Stimulated activated CD8-positive, alpha-beta memory T cell treated with anti-CD3 and anti-CD28 coated beads, Interleukin-2, amount 100 ng/mL, for 48 hours (primary cell): ENCODE measurements around the gene PVALB.

Source experiments
- DNase-seq, 2 donors: peaks; one replicate each; pipeline ENCODE4 v3.0.0-alpha.2; 2020; ENCODE audit warnings: low read depth in 2 of 2

Gene PVALB, protein sequence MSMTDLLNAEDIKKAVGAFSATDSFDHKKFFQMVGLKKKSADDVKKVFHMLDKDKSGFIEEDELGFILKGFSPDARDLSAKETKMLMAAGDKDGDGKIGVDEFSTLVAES

GRCh38 chr22:36816636-36817524 is at the start of gene PVALB:
Gene PVALB, minus strand, starts transcription at chr22:36817035. Its CDS starts 30 bp downstream, at chr22:36817005.
- DNase-seq = no peak

- DNase-seq = no peak
These were observed 48.5 kb upstream of the PVALB start for GRCh38 chr22:36865346-36865745.

DNA sequence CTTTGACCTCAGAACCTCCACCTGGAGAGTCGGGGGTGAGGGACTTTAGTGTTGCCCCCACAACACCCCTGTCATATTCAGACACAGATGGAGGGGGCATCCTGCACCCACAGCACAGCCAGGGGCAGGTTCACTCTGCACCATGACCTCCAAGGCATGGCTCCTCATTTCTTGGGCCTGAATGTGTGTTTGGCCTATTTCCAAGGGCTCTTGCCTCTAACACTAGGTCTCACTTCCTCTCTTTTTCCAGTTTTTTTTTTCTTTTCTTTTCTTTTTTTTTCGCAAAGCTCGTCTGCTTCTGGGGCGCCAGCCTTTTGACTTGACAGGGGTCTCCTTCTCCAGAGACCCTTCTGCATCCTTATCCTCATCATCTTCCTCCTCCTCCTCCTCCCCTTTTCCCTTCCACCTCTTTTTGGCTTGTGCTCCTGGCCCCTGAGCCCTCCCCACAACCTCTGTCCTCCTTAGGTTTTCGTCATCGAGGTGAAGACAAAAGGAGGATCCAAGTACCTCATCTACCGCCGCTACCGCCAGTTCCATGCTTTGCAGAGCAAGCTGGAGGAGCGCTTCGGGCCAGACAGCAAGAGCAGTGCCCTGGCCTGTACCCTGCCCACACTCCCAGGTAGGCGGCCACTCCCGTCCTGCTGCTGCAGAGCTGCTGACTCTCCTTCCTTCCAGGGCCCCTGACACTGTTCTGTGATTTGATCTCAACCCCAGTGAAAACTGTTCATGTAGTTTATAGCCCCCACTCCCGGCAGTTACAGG is 47.8 kb upstream of the PVALB start:
- no peak for DNase-seq

GRCh38 chr22:36863979-36864378 is 47.1 kb upstream of the PVALB start:
- DNase-seq = no peak

- no peak for DNase-seq
These were observed 46.4 kb upstream of the PVALB start for GRCh38 chr22:36863281-36863680.

DNA sequence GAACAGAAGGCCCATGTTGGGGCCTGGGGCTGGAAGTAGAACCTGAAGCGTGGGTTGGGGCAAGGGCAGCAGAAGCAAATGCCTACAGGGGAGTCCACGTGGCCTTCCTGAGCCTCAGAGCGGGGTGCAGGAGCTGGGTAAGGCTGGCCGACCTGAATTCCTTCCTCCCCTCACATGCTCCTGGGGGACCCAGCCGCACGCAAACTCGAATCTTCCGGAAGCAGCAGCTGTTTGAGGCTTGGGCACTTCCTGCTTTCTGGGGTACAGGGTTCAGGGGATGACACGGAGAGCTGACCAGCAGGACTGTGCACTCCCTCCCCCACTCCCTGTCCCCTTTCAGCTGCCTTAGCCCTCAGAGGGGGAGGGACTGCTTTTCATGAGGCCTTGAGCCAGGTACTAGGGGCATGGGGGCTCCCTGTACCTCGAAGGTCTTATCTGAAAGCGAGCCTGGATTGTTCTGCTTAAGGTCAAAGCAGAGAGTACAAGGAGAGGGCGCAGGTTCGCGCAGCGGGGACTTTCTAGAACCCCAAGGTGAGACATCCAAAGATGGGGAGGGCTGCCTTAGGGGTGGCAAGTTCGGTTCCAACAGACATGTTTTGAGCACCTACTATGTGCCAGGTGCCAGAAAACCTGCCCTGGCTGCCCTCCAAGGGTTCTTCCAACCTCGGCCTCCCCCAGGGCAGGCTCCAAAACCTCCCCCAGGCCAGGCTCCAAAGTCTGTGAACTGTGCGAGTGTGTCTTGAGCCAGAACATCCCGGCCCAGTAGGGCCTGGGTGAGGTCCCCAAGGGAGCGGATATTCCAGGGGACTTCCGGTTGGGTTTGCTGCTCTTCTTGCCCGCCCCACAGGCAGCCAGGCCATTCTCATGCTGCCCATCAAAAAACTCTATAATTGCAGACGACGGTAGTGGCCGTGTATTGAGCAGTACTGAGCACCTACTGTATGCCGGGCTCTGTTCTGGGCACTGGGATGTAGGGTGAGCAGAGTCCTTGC is 45.7 kb upstream of the PVALB start:
- no peak for DNase-seq

DNA sequence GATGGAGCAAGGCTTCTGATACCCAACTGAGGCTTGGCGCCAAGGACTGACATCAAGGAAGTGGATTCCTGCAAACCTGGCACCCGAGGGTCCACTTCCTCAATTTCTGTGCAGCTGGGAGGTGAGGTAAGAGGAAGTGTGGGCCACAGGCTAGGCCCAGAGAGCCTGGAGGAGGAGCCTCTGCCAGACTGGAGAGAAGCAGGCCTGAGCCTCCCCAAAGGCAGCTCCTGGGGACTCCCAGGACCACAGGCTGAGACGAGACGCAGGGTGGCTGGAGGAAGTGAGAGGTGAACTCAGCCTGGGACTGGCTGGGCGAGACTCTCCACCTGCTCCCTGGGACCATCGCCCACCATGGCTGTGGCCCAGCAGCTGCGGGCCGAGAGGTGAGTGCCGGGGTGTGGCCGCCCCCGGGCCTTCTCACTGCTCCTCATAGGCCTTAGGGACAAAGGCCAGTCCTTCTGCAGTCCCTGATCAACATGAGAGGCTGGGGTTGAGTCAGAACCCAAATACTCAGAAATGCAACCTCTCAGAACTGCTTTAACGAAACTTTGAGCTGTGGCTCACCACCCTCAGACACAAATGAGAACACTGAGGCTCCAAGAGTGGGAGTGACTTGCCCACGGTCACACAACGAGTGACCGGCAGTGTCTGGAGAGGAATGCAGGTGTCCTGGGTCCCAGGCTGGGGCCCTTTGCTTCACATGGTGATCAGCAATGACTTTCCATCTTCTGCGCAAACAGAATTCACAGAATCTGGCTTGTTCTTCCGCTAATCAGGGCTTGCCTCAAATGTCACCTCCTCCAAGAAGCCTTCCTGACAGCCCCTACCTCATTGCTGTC is 44.2 kb upstream of the PVALB start, which contains the start of gene NCF4:
Gene NCF4 (plus strand): TSS at position 186 of the 839 bp plus-strand sequence. CDS start 166 bp downstream, at position 352.
- peak; percentile 36 to 46 for DNase-seq

GRCh38 chr22:36860438-36860820 is 43.6 kb upstream of the PVALB start:
- DNase-seq = no peak

GRCh38 chr22:36860017-36860416 is 43.2 kb upstream of the PVALB start:
- DNase-seq = no peak

DNA sequence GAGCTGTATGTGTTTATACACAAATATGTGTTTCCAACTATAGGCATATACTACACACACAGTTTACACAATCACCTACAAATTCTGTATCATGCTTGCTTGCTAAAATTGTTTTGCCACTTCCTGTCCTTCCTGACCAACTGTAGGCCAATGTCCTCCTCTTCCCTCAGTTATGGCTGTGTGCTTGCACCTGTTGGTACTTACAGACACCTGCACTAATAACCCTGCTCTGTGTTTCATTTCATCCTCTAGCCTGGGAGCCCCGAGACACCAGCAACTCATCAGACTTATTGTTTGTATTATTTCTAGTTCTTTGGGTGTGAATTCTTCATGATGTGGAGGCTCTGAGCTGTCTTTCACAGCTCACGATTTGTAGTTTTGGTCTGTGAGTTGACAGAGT is 42.1 kb upstream of the PVALB start:
- no peak for DNase-seq

DNA sequence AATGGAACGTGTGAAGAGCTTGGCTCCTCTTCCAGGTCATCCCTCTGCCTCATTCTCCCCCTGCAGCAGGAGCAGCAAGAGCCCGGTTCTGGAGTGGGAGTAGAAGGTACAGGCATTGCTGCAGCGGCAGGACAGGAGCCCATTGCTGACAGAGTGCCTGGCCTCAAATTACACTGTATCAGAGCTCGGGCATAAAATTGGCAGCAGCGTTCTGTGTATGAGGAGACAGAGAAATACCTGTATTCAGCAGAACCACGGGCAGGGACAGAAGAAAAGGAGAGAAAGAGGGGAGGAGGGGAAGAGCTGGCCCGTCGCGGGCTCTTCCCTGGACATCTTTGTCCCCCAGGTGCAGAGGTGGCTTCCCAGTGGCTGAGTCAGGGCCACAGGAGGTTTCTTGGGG is 41.3 kb upstream of the PVALB start:
- DNase-seq = no peak

DNA sequence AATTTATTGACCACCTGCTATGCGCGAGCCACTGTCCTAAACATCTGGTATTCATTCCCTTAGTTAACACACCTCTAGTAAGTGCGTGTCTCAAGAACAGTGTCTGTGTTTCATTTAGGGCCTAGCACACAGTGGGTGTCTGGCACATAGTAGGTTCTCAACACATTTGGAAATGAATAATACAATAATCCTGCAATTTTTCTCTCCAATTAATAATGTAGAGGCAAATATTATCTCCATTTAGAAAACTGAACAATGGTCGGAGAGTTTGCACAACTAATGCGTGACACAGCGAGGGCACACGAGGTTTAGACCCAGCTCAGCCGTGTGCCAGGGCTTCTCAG is 39.9 kb upstream of the PVALB start:
- no peak for DNase-seq

- DNase-seq = peak; percentile 90 to 93
These were observed 39.4 kb upstream of the PVALB start for GRCh38 chr22:36856121-36856791.

DNA sequence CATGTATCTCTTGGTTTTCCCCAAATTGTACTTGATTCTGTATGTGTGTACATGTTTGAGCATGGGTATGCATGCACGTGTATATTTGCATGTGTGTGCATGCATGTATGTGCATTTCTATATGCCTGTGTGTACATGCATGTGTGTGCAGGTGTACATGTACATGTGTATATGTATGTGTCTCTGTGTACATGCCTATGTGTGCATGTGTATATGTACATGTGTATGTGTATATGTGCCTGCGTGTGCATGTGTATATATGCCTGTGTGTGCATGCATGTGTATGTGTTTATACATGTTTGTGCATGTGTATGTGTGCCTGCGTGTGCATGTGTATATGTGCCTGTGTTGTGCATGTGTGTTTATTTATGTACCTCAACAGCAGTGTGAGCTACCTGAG is 38.6 kb upstream of the PVALB start:
- no peak for DNase-seq

GRCh38 chr22:36853407-36854099 is 36.7 kb upstream of the PVALB start:
- peak; percentile 83 to 89 for DNase-seq

DNA sequence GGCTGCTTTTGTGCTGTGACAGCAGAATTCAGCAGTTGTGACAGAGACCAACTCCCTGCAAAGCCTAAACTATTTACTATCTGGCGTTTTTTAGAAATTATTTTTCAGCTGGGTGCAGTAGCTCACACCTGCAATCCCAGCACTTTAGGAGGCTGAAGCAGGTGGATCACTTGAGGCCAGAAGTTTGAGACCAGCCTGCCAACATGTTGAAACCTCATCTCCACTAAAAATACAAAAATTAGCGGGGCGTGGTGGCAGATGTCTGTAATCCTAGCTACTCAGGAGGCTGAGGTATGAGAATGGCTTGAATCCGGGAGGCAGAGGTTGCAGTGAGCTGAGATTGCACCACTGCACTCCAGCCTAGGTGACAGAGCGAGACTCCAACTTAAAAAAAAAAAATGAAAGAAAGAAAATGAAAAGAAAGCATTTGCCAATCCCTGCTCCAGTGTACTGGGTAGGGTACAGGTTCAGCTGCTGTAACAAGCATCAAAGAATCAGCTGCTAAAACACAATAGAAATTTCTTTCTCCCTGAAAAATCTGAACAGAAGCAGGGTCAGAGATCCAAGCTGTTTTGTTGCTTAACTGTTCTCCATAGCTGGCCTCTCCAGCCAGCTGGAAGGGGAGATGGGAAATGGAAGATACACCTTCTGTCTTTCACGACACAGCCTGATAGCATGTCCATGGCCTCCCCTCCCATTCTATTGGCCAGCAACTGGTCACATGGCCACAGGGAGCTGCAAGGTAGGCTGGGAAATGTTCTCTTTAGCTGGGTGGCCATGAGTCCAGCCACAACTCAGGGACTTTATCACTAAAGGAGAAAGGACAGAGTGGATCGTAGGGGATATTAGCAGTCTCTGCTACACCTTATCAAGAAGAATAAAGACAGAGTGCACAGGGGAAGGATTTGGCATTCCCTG is 35.5 kb upstream of the PVALB start:
- DNase-seq = no peak

DNA sequence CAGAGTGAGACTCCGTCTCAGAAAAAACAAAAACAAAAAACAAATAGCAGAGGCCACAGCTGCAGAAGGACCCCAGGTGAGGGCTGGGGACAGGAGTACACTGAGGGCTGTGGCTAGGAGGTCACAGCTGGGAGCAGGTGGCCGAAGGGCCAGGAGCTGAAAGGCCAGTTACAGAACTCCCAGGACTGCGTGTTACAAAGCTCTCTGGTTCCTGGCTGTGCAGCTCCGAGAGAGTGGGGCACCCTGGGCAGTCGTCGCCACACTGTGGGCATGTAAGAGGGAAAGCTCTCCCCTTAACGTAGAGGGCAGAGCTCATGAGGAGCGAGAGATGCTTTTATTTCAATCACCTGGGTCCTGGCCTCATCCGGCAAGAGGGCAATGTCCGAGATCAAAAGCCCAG is 33.8 kb upstream of the PVALB start:
- no peak for DNase-seq

- no peak for DNase-seq
These were observed 33.2 kb upstream of the PVALB start for GRCh38 chr22:36850056-36850455.
